Measurements from ENCODE around the gene MOXD1. TPM values are rescaled to one million over a fixed set of nuclear protein-coding genes. Genes with fewer than 3 reads are reported as not detected.

MOXD1 gene
- total RNA-seq, 1 donor from 2014 or later = 22.0 TPM

- Mint-ChIP-seq H3K9me3 (peaks cover 12% of the 10 kb centered on the region), H3K4me1 (ENCODE audit: unreplicated experiment) (peaks cover 10% of the 10 kb centered on the region), H3K36me3 (peaks cover 9% of the 10 kb centered on the region), H3K27ac (no peak overlapping the region), H3K27me3 (no peaks in the 10 kb centered on the region), H3K4me3 (no peak overlapping the region)
- no peak for TF ChIP-seq CTCF (conservative IDR thresholded peaks at IDR 0.05)
- no peak for DNase-seq (ENCODE audit: extremely low spot score, unreplicated experiment)
These were observed 10.8 kb downstream of the MOXD1 start for GRCh38 chr6:132390451-132390850.

GRCh38 chr6:132390017-132390416, 11.3 kb downstream of the MOXD1 start:
- DNase-seq (ENCODE audit: extremely low spot score, unreplicated experiment) = no peak
- peaks cover 12% of the 10 kb centered on the region for H3K9me3 Mint-ChIP-seq
- H3K27me3 Mint-ChIP-seq = no peaks in the 10 kb centered on the region
- no peak overlapping the region for H3K4me3 Mint-ChIP-seq
- no peak overlapping the region for H3K27ac Mint-ChIP-seq
- no peak for TF ChIP-seq CTCF (conservative IDR thresholded peaks at IDR 0.05)
- peaks cover 10% of the 10 kb centered on the region for H3K4me1 Mint-ChIP-seq (ENCODE audit: unreplicated experiment)
- H3K36me3 Mint-ChIP-seq = peaks cover 10% of the 10 kb centered on the region

GRCh38 chr6:132388291-132388690, 13.0 kb downstream of the MOXD1 start:
- Mint-ChIP-seq H3K4me1 (ENCODE audit: unreplicated experiment) (peaks cover 10% of the 10 kb centered on the region), H3K9me3 (peaks cover 6% of the 10 kb centered on the region), H3K27ac (no peak overlapping the region), H3K4me3 (no peak overlapping the region), H3K36me3 (peaks cover 6% of the 10 kb centered on the region), H3K27me3 (peaks cover 2% of the 10 kb centered on the region)
- no peak for TF ChIP-seq CTCF (conservative IDR thresholded peaks at IDR 0.05)
- no peak for DNase-seq (ENCODE audit: extremely low spot score, unreplicated experiment)

GRCh38 chr6:132382630-132383175, 18.6 kb downstream of the MOXD1 start:
- no peak for TF ChIP-seq CTCF (conservative IDR thresholded peaks at IDR 0.05)
- Mint-ChIP-seq H3K4me3 (no peak overlapping the region), H3K36me3 (peaks cover 13% of the 10 kb centered on the region), H3K9me3 (peaks cover 12% of the 10 kb centered on the region), H3K27ac (no peak overlapping the region), H3K4me1 (ENCODE audit: unreplicated experiment) (peaks cover 6% of the 10 kb centered on the region), H3K27me3 (peaks cover 2% of the 10 kb centered on the region)
- no peak for DNase-seq (ENCODE audit: extremely low spot score, unreplicated experiment)

GRCh38 chr6:132381381-132381780, 19.9 kb downstream of the MOXD1 start:
- Mint-ChIP-seq H3K27ac (no peak overlapping the region), H3K4me3 (no peak overlapping the region), H3K36me3 (peaks cover 13% of the 10 kb centered on the region), H3K27me3 (peaks cover 2% of the 10 kb centered on the region), H3K9me3 (peaks cover 12% of the 10 kb centered on the region), H3K4me1 (ENCODE audit: unreplicated experiment) (peaks cover 6% of the 10 kb centered on the region)
- TF ChIP-seq CTCF (conservative IDR thresholded peaks at IDR 0.05) = no peak
- no peak for DNase-seq (ENCODE audit: extremely low spot score, unreplicated experiment)
